GM18870 (cell line): ENCODE results near the gene IL1RAPL2.
"Not testable (repeated sequence)": the region's sequence is repeated elsewhere in the genome, so short reads cannot be mapped to it uniquely, and the experiment has no call there.

Source experiments
- ATAC-seq: cut with Tn5 transposase; IDR thresholded peaks from one replicate; pipeline ENCODE4 v1.9.1; 2021; ENCODE audit warnings: moderate library complexity; ENCODE audit not compliant: unreplicated experiment

Gene IL1RAPL2

DNA sequence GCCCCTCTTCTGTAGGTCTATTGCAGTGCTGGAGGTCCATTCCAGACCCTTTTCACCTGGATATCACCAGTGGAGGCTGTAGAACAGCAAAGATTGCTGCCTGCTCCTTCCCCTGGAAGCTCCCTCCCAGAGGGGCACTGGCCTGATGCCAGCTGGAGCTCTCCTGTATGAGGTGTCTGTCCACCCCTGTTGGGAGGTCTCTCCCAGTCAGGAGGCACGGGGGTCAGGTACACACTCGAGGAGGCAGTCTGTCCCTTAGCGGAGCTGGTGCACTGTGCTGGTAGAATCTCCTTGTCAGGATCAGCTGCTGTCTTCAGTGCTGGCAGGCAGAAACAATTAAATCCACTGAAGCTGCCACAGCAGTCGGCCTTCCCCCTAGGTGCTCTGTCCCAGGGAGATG lies 276.6 kb downstream of the IL1RAPL2 start:
- no peak for ATAC-seq

DNA sequence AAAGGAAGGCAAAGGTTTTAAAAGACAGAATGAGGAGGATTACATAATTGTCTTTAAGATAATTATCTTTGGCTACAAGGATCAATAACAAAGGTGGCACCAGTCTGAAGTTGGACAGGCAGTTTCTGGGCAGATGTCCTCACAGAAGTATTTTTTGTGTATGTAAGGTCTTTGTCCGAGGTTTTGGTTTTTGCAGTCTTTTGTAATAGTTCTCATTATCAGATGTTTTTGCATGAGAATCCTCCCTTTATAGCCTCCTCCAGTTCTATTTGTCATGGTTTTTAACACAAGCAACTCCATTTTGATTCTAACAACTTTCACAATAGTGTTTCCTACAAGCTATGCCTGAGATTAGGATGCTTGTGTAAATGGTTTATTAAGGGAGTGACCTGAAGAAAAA lies 286.2 kb downstream of the IL1RAPL2 start:
- no peak for ATAC-seq

DNA sequence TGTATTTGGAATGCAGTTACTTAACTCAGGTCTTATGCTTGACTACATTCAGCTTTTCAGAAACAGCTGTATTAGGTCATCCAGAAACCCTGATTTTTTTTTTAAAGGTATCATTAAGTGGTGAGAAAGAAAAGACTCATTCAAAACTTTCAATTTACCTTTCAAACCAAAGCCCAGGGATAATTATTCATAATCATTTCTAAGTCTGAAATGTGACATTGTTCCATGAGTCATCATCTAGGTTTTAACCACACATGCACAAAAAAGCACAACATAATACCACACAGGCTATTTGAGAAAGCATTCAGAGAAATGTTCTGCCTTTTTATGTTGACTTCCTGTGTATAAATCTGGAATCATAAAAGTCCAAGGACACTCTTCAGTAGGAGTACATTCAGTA lies 288.2 kb downstream of the IL1RAPL2 start:
- ATAC-seq = peak; percentile 63

DNA sequence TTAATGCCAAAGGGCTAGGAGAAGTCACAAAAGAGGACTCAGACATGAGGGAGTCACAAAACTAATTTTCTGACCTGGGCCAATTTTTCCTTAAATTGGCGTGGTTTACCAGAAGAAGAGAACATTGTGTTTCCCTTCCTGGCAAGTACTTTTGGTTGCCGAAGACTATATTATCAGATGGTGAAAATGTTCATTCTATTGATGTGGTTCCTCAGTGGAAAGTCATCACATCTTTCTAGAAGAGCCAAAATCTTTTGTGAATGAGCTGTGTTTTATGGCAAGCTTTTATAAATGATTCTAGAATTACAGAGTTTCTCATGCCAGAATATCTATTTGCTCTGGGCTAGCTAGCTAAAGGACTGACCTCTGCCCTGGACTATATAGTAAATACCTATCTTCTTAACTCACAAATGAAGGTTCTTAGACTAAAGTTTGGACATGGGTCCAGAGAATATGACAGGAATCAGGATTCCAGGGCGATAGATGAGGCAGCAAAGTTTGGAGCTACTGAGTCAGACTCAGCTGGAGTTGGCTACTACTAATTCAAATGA lies 288.9 kb downstream of the IL1RAPL2 start:
- ATAC-seq = no peak

DNA sequence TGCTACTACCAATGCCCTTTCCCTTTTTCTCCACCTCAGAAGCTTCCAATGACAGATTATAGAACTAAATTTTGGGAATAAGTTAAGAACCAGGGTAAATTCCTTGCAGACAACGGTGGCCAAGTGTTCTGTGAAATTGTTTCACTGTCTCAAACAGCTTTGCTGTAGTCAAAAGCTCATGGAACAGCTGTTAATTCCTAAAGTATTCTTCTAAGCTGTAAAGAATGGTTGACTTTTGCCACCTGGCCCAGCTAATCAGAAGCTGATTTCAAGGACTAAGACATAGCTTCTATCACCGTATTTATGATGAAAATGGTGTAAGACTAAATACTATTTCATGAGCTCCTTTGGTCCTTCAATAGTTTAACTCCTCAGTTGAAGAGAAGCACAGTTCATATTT lies 297.5 kb downstream of the IL1RAPL2 start:
- ATAC-seq = no peak

DNA sequence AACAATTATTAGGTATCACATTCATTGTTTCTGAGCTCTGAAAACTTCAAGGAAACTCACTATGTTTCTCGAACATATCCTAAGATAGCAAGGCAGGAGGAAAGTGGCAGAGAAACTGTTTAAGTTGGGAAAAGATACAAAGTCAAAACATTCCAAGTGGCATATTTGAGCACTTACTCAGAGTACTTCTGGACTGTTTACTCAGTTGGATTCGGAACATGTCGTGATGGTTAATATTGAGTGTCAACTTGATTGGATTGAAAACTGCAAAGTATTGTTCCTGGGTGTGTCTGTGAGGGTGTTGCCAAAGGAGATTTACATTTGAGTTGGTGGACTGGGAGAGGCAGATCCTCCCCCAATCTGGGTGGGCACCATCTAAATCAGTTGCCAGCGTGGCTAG lies 298.3 kb downstream of the IL1RAPL2 start:
- no peak for ATAC-seq

DNA sequence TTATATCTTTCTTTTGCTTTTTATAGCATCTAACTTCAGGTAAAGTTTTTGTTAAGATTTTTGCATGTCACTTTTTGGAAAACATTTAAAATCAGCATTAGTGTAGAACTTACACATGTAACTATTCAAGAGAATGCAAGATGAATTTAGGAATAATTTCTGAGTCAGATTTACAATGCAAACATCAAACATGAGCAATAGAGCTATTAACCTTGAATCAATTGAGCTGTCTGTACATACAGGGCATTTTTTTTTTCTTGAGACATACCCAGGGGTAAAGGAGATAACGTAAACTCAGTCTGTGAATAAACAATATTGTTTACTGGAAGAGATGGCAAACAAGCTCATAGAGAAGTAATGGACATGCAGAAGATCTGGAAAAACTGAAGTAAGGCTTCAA lies 311.5 kb downstream of the IL1RAPL2 start:
- no peak for ATAC-seq

DNA sequence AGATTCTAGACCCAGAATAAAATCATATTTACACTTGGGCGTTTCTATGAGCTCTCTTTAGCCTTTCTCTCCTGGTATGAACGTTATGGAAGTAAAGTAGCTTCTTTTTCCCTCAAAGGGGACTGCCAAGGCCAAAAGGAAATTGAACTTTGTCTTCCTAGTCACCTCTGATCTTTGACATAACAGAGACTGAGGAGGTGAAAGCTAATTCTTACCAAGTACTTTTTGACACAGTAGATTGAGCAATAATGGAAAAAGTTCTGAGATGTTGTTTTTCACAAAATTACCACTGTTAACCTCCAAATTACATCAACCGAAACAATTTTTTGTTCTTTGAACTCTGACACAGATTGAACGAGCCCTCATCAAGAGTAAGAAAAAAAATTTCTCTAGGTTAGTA lies 336.1 kb downstream of the IL1RAPL2 start:
- no peak for ATAC-seq

DNA sequence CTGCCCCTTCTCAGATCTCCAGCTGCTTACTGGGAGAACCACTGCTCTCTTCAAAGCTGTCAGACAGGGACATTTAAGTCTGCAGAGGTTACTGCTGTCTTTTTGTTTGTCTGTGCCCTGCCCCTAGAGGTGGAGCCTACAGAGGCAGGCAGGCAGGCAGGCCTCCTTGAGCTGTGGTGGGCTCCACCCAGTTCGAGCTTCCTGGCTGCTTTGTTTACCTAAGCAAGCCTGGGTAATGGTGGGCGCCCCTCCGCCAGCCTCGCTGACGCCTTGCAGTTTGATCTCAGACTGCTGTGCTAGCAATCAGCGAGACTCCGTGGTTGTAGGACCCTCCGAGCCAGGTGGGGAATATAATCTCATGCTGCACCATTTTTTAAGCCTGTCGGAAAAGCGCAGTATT lies 343.7 kb downstream of the IL1RAPL2 start:
- ATAC-seq = not testable (repeated sequence)

DNA sequence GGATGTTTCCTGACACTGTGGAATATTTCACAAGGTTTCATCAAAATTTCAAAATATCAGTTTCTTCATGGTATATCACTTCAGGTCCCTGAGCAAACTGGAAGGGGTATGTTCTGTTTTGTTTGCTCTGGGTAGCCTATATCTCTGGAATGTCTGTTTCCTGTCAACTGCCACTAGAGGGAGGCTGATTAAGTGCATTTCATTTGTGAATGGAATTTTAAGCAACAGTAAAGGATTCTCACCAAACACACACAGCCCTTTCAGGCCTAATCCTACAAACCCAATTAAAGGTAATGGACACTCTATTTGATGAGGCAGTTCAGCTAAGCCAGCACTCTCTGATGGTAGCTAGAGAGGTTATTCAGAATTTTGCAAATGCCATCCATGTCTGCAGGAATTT lies 347.3 kb downstream of the IL1RAPL2 start:
- no peak for ATAC-seq

DNA sequence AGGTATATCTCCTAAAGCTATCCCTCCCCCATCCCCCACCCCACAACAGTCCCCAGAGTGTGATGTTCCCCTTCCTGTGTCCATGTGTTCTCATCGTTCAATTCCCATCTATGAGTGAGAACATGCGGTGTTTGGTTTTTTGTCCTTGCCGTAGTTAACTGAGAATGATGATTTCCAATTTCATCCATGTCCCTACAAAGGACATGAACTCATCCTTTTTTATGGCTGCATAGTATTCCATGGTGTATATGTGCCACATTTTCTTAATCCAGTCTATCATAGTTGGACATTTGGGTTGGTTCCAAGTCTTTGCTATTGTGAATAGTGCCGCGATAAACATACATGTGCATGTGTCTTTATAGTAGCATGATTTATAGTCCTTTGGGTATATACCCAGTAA lies 348.7 kb downstream of the IL1RAPL2 start:
- ATAC-seq = not testable (repeated sequence)

DNA sequence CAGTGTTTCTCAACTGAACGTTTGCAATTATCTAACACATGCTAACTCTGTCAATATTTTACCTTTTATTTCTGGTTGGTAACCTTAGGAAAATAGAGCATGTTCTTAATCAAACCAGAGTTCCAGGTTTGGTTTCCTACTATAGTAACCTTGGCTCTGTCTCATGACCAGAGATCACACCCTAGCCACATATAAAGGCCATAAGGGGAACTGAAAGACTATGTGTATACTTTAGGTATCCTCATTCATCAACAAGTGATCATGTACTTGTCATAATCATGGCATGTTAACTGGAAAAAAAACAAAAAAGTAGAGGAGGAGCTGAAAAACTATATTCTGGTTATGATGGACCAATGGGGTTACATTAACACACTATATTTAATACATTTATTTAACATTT lies 352.1 kb downstream of the IL1RAPL2 start:
- no peak for ATAC-seq

DNA sequence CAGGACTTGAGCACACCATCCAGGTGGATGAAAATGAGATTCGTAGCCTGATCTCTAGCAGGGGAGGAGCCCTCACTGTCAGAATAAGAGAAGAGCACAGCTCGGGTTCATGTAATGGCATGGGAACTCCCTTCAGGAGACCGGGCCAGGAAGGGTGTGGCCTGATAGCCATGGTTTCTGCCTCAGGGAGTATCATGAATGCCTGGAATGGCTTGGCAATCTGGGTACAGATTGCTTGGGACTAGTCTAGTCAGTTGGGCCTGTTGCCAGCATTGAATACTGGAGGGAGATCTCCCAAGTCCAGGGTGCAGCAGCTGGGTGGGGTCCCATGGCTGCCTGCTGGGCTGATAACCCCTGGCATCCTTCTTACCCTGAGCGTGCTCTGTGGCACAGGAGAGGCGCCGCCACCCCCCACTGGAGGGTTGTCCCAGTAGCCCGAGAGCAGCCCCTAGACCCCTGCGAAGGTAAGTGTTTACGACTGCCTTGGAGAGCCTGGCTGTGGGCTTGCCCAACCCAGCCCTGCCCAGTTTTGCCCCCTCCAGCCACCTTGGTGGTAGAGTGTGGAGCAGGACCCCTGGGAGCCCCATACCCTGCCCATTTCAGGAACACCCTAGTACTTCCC lies 355.7 kb downstream of the IL1RAPL2 start:
- no peak for ATAC-seq

DNA sequence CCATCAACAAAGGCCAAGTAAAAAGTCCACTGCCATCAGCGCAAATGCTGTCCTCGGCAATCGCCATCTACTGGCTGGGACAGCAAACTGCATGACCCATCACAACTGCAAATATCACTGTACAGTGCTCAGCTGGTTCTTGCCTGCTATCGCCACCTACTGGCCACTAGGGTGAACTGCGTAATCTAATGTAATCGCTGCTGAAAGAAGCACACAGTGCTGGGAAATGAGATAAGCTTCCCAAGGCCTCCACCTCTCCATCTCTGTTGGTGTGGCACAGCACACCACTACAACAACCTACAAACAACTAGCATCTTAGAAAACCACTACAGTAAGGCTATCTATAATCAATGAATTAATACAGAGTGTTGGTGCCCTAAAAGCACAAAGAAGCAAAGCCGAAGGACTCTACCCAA lies 356.2 kb downstream of the IL1RAPL2 start:
- ATAC-seq = peak; percentile 97

DNA sequence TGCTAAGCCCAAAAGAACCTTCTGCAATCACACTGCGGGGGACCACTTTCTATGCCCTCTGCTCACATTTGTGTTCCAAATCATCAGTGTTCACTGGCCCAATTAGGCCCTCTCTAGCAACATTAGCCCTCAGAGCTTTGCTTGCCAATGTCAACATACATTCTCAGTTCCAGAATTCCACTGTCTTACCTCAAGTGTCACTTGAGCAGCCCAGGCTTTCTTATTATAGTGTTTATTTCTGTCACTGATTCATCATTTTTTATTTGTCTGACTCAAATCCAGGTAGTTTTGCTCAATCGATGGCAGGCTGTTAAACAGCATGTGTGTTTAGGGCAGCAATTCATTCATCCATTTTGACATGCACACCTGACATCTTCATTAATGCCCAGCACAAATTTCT lies 363.3 kb downstream of the IL1RAPL2 start:
- ATAC-seq = no peak

DNA sequence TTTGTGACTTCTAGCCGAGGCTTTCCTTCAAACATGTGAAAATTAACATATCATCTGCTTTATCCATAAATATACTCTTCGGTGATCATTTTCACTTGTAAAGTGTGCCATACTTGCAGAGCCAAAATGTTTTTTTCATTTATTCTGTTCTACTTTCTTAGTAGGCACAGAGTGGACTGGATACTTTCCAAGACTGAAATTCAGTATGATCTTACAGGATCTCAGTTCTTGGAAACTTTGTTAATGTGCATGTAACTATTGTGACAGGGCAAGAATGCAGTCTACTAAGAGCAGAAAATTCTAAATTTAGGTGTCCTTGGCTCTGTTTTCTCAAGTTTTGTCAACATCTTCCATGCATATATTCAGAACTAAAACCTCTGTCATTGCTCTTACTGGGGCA lies 369.6 kb downstream of the IL1RAPL2 start:
- ATAC-seq = no peak

DNA sequence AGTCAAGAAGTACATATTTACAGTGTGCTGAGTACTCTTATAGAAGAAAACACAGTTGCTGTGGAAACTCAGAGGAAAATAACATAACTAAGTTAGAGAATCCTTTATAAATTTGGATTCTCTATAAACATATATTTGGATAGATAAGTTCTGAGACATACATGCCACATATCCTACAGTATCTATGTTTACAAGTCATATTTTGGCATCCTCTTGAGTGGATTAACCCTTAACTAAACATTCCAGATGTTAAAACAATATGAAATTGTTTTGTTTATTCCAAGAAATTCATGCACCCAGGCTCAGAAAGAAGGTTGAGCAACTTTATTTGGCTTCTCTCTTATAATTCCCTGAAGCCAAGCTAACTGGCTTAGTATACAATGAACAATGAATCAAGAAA lies 387.3 kb downstream of the IL1RAPL2 start:
- ATAC-seq = no peak

DNA sequence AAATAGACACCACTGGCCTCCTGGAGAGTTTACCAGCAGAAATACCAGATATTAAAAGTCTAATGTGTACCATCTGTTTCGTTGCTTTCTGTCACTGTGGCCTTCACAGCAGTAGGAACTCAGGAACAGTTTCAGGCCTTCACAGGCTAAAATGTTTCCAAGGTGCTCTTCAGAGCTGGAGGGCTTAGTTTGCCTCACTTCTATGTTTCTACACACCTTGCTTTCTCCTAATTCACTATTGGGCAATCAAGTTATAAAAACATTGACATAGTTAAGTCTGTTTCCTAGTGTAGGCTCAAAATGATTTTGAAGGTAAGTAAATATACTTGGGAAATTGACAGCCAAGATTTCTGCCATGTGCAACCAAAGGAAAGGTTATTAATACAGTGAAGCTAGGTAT lies 395.9 kb downstream of the IL1RAPL2 start:
- ATAC-seq = no peak

DNA sequence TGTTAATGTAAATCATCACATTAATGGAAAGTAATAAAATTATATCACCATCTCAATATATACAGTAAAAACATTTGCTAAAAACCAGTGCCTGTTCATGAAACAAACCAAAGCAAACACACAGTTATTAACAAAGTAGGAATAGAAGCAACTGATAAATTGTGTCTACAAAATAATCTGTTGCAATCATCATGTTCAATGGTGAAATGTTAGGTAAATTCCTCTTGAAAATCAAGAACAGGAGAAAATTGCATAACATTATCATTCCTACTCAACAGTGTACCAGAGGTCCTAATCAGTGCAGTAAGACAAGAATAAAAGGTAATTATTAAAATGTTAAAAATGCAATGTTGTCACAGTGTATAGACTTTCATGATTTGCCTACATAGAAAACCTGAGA lies 402.2 kb downstream of the IL1RAPL2 start:
- ATAC-seq = no peak

DNA sequence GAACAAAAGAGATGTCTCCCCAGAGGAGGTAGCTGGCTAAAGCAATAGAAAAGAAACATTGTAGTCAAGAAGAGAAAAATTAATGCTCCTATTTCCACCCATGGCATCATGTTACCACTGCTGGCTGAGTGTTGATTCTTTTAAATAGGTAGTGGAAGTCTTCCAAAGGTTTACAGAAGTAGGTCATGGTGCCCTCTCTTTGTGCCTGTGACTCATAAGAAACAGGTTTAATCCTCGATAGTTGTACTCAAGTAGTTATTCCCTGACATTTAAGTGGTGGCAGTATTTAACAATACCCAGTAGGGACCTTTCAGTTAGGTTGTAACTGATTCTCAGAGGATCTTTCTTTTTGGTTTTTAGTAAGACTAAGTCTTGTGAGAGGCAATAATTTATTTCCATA lies 406.7 kb downstream of the IL1RAPL2 start:
- no peak for ATAC-seq

DNA sequence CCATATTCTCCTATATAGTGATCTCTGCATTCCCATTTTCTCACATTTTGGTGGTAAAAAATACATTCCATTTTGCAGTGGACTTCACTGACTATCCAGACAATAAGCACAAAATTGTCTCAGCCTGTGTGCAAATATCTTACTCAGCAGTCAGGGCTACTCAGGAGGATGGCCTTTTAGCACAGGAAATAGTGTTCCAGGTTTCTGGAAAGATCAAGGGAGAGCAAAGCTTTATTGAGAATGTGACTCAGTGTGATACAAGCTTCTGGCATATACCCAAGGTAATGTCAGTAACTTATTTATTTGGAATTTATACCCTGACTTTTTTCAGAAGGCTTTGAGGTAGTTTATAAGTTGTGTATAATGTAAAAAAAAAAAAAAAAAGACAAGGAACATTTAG lies 421.1 kb downstream of the IL1RAPL2 start:
- no peak for ATAC-seq

DNA sequence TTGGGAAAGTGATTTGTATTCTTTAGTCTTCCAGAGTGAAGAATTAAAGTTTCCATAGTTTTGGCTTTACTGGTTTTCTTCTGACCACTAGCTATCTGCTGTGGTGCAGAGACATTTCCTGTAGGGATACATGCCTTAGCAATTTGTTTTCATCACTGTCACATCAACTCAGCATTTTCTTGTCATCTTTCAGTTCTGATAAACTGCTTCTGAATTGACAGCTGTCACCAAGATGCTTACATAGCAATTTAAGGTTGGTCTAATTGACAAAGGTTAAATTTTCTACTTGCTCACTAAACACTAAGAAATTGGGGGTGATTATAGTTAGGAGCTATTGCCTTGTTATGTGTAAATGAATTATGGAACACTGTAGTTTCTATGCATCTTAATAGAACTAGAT lies 422.0 kb downstream of the IL1RAPL2 start:
- ATAC-seq = no peak

DNA sequence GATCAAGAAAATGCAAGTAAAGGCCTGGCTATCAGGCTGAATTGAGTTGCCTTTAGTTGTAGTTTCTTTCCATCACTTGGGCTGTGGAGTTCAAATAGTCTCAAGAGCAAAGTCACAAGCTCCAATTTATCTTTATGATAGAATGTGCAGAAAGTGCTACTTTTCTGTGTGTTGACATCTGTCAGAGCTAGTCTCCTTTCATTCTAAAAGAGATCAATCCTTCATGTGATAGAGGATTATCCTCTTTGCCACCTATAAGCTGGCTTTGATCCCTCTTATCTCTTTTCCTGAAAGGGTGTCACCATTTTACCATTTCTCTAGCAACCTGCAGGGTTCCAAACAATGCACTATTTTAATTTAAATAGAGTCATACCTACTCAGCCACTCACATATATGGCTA lies 429.5 kb downstream of the IL1RAPL2 start:
- no peak for ATAC-seq
